UCSD-AML1 (cell line): ENCODE data around the gene KCNJ18.
"Not testable (repeated sequence)": the region's sequence is repeated elsewhere in the genome, so short reads cannot be mapped to it uniquely, and the experiment has no call there.

ENCODE experiments used
- DNase-seq: peaks from one replicate; lab custom pipeline; 2025; ENCODE audit not compliant: unreplicated experiment; lab: John Stamatoyannopoulos, UW

Gene KCNJ18

DNA sequence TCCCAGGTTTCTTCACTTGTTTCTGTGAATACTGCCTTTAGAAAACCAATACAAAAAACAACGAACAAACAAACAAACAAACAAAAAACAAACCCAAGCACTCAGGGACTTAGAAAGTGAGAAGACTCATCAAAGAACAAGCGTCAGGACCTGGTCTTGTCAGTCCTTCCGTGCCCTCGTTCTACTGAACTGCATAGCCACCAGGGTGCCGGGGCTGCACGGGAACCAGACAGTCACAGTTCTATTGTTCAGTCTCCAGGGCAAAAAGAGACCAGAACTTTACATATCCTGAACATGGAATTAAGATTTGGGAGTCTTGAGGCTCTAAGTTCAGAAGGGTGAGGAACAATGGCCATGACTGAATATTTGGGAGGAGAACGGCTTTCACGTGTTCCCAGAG is 28.2 kb downstream of the KCNJ18 start:
- DNase-seq: not testable (repeated sequence)

DNA sequence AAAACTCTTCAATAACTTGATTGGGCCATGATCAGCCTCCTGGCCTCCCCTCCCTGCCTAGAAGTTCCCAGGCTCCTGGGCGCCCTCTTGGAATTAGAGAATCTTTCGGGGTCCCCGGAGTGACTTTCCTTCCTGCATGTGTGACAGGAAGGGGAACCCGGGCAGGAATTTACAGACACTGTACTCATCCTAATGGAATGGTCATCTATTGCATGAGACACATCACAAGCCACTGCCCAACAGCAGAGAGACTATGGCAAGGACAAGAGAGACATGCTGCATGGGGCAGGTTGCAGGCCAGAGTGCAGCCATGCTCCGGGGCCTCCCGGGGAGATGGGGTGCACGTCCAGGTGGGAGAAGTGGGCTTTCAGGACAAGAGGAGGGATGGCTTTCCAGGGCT is 29.9 kb downstream of the KCNJ18 start:
- DNase-seq: not testable (repeated sequence)

DNA sequence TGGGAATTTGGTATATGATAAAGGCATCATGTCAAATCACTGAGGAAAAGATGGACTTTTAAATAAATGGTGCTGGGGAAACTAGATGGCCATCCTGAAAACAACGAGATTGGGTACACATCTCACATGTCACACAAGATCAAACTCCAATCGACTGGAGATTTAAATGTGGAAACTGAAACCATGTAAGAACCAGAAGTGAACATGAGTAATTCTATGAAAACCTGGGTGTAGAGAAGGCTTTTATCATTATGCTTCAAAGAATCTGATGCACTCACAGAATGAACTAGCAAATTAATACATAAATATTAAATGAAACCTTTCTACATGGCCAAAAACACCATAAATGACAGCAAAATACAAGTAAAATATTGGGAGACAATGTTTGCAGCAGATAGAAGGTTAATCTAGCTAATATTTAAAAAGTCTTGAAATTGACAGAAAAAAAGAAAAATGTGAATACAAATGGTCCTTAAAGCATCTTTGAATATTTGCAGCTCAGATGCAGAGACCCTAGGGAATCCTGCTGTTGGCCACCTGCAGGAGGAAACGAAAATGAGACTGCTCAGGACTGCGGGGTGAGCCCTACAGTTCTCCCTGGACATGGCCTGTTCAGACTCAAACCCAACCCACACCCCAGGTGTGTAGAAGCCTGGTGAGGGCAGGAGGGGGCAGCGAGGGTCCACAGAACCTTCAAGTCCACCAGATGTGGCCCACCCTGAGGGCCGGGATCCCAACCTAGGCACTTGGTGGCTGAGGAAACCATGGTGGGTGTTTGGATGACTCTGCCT is 32.1 kb downstream of the KCNJ18 start:
- not testable (repeated sequence) for DNase-seq

DNA sequence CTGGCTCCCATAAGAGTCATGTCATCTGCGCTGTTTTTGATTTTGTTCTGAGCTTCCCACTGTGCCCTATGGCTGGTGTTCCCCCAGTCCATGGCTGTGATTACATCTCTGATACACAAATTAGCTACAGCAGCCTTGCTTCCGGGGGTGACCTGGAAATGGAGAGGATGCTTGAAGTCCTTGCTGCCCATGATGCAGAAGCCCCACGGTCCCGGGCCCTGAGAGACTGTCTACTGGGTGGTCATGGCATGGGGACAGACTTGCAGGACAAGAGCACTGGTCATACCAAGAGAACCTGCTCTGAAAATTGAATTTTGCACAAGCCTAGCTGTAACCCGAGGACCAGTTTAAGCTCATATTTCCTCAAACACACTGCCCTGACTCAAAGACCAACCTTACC is 38.8 kb downstream of the KCNJ18 start:
- not testable (repeated sequence) for DNase-seq

DNA sequence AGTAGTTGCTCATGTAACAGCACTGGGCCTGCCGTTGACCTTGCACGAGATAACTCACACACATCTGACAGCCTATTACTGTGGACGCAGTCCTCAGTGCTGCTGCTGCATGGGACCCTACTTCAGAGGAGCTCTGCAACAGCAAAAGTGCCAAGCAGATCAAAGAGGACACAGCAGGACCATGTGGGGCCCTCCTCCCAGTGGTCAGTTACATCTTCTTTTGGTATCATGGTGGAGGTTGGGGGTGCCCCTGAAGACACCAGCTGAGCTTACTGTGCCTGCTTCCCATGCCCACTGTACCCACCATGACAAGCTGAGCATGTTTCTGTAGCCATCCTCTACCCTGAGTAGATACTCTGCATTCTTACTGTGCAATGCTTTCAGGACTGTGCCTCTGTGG is 41.6 kb downstream of the KCNJ18 start:
- not testable (repeated sequence) for DNase-seq

DNA sequence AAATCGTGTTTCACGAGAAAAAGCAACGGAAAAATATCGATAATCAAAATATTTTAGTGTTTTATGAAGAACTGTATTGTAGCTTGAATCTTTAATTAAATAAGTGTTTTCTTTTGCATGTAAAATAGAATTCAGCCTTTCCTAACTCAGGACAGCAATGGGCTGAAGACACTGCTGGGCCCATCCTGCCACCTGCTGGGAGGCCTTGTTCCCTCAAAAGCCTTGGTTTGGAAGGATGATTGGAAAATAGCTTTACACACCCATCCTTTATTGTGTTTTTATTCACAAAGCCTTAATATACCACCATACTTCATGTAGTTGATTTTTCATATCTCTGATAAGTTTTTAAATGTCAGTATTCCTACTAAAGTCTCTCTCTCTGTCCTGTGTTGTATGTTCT is 43.5 kb downstream of the KCNJ18 start:
- not testable (repeated sequence) for DNase-seq

DNA sequence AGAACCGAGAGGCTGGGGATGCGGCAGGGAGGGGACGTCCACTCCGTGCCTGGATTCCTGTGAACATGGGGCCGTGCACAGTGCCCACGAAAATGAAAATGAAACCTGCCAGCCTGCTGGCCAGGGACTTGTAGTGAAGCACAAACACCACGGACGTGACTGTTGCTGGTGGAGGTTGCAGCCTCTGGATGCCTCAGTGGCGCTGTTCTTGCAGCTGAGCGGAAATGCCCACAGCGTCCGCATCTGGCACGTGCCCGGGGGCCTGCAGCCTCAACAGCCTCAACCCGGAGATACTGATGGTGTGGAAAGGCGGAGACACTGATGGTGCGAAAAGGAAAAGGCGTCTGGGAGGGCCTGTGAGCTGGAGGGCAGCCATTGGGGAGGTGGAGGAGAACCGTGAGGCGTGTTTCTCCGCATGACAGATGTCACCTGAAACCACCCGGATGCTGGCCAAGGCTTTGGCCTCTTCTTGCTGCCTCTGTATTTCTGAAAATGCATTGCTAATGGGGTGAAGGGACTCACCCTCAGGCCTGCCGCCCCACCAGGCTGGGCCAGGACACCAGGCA is 44.8 kb downstream of the KCNJ18 start:
- DNase-seq: not testable (repeated sequence)

DNA sequence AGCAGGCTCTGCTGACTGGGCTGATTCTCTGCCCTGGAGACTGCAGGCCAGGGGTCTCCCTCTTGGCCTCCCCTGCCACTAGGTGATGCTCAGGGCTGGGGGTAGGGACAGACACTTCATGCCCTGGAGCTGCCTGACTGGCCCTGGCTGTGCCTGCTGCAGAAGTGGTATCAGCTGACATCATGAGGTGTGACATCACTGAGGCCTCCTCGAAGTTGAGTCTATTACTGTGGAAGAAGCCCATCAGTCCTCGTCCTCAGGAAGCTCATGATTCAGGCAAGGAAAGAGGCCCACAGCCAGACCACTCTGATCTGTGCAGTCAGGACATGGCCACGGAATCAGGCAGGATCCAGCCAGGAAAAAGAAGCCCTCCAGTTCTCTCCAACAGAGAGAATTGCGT is 45.9 kb downstream of the KCNJ18 start:
- not testable (repeated sequence) for DNase-seq

DNA sequence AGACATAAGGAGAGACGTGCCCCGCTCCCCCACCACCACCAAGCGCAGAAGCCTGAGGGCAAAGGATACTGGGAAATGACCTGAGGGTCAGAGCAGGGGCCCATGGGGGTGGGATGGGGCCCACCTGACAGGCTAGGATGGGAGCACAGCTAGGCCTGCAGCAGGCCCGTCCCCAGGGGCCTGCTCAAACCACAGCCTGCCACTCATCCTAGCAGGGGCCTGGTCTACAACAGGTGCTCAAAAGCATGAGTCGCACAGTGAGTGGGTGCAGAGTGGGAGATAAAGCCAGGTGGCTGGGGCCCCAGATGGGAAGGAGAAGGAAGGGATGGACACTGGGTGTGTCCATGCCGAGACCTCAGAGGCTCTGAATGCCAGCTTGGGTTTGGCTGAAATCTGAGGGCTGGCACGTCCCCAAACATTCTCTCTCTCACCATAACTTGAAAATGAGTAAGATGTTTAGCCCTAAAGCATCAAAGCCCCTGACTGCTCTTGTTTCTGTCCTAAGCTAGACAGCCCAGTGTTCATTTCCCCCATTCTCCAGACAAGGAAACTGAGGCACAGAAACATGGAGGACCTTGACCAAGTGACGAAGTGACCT is 46.7 kb downstream of the KCNJ18 start:
- DNase-seq: not testable (repeated sequence)

DNA sequence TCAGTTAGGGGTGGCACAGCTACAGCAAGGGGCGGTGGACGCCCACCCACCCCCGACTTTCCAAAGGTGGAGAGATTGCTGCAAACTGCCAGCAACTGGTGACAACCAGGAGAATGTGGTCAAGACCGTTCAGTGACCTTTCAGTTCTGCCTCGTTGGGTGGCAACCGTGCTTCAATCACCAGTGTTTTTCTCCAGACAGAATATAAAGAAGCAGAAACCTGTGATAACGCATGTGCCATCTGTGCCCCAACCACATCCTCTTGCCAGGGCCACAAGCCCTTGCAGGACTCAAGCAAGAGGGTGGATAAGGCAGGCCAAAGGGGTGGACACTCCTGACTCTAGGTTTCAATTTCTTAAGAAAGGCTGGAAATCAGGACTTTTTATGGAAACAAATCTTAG is 47.2 kb downstream of the KCNJ18 start:
- not testable (repeated sequence) for DNase-seq

DNA sequence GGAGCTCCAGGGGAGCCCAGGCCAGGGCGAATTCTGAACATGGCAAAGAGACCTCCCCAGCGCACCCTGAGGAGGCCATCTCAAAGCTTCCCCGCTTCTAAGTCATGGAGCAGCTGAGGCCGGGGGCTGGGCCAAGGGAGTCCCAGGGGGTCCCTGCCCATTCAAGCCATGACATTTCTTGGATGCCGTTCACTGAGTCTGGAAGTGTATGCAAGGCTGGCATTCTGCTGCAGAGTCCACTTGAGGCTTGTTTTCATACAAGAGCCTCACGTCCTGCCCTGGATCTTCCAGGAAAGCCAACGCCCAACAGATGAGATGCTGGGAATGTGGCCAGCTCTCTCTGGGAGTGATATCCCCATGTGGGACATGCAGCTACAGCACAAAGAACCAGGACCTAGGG is 48.5 kb downstream of the KCNJ18 start:
- DNase-seq: not testable (repeated sequence)

DNA sequence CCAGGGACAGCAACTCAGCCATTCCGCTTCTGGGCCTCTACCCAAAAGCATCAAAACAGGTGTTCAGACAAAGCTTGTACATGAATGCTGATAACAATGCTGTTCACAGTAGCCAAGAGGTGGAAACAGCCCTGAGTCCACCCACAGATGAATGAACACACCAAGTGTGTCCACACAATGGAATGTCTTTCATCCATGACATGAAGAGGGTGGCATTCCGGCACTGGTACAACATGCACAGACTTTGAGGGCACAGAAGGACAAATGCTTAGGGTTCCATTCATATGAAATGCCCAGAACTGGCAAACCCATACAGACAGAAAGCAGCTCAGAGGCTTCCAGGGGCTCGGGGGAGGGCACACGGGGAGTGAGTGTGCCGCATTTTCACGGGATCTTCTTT is 49.2 kb downstream of the KCNJ18 start:
- DNase-seq: not testable (repeated sequence)

DNA sequence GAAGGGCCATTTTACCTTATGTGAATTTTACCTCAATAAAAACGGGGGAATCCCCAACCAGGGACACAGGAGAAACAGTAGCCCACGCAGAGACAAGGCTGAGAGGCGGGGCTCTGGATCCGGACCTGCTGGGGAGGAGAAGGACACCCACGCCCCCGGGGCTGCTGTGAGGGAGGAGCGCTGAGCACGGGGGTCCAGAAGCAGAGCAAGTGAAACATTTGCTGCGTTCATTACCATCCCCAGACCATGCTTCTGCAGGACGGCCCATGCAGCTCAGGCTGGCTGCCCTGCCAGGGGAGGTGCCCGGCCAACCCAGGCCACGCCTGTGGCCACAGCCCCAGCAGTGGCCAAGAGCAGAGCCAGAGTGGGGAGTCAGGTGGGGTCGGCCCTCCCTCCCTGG is 50.0 kb downstream of the KCNJ18 start:
- no peak for DNase-seq

DNA sequence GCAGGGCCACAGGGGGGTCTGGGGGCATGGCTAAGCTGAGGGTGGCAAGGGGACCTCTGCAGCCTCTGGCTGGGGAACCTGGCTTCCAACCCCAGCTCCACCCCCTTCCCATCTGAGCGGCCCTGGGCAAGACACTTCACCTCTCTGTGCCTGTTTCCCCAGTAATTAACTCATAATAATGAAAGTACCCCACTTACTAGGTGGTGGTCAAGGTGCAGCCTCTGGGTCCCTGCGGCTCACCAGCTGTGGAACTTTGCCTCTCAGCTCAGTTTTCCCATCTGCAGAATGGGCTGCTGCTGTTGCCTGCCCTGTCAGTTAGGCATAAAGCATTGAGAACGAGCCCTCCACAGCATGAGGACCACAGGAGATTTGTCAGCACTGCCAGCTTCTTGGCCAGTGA is 51.8 kb downstream of the KCNJ18 start:
- not testable (repeated sequence) for DNase-seq

DNA sequence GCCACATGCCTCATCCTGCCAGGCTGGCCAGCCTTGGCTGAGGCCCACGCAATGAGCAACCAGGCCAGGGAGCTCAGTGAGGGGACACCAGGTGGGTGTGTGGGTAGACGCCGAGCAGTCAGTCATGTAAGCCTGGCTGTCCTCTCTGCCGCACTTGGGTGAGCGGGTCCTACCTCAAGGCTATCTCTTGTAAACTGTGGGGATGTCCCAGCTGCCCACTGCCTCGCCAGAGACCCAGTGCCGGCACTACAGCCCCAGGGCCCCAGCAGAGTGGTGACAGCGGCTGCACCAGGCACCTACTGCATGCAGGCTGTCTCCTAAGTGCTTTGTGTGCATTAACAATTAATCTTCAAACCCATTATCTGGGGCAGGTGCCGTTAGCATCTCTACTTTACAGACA is 52.3 kb downstream of the KCNJ18 start:
- not testable (repeated sequence) for DNase-seq

DNA sequence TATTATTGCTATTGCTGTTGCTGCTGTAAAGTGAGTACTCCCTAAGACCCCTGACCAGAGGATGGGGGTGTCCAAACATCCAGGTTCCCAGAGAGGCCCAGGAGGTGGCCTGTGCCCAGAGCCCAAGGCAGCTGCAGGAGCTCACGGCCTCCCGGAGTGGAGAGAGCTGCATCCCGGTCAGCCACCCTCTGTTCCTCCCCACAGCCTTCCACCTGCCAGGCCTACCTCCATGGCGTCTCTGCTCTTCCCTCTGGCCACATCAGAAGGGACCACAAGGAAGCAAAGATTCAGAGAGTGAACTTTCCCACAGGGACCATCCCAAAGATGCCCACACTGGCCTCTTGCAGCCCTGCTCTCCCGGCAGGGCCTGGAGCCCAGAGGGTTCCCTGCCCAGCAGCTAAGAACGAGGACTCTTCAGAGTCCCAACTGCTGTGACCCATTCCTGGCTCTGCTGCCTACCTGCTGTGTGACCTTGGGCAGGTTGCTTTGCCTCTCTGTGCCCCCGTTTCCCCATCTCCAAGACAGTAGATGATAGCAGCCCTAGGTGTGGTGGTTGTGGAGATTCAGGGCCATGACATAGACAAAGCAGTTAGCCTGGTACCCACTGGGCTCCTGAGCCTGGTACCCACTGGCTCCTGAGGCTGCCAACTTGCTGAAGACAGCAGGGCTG is 53.2 kb downstream of the KCNJ18 start:
- DNase-seq: not testable (repeated sequence)

DNA sequence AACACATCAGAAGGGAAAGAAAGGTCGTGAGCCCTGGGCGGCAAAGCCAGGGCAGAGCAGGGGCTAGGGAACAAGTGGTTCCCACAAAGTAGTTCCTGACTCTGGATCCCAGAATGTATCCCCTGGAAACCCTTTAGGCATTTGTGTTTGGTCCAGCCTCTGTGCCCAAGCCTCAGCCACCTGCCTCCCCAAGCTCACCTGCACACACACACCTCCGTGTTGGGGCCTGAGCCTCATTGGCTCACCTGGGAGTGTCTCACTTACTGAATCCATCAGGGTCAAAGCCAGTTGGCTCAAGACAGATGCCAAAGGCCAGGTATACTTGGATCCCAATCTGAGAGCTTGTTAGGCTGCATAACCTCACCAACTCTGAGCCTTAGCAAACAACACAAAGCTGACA is 54.1 kb downstream of the KCNJ18 start:
- not testable (repeated sequence) for DNase-seq

DNA sequence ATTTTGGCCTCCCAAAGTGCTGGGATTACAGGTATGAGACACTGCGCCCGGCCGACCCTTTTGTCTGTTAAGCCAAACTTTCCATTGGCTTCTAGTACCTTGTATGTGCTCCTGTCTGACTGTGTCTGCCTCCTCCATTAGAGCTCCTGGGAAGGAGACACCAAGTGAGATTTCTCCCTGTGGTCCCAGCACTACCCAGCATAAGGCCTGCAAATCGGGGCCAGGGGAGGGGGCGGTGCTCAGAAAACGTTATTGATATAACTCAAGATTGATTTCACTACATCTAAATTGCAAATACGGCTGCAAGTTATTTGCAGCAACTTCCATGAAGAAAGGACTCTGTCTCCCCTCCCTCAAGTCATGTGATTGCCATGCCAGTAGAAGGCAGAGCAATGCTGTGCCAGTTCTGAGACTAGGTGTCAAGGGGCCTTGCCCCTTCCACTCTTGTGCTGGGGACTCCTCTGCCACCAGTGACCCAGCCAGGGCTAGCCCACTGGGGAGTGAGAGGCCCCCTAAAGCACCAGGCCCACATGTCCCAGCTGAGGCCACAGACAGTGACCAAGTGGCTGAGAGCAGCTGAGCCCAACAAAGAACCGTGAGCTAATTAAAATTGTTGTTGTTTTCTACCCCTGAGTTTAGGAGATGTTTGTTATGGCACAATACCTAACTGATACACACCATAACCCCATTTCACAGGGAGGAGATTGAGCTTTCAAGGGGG is 55.0 kb downstream of the KCNJ18 start:
- not testable (repeated sequence) for DNase-seq

DNA sequence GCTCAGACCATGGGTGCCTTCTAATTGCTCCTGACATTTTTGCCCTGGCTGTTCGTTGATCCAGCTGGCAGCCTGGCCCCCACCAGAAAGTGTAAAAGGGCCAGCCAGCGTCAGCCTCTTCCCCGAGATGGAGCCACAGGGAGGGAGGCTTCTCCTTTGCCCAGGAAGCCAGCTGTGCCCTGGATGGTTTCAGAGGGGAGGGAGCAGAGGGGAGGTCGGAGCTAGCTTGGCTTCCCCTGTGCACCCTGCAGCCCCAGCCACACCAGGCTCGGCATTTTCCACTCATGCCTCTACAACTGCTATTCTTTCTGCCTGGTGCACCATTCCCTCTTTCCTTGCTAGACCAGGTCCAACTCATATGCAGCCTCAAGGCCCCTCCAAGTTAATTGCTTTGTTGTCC is 56.4 kb downstream of the KCNJ18 start:
- not testable (repeated sequence) for DNase-seq

DNA sequence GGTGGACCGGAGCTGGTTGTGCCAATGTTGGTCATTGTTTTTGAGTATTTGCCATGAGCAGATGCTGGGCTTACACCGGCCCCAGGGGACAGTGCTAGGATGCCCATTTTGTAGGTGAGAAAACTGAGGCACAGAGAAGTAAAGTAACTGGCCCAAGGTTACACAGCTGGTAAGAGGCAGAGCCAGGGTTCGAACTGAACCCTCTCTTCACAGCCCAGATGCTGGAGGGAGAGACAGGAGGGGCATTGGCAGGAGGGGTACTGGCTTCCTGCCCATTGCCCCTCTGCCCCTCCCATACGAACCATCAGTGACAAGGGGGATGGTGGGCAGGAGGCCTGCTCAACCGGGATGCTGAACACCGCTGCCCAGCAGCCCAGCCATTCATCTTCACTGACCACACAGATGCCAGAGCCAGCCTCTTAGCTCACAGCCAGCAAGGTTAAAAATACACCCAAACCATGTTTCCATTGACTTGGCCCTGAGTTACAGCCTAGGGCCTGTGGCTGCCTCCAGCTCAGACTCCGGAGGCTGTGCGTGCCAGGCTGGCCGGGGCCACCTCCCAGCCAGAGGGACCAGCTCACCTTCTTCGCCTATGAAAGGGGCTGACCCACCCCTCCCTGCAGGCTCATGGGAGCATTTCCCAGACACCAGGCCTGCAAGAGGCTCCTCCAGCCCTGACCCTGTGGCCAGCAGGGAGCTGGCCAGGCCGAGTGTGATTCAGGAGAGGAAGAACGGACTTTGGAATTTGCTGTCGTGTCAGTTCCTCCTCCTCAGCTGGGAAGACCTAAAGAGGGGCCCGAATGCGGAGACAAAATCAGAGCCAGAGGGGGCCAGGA is 57.6 kb downstream of the KCNJ18 start:
- not testable (repeated sequence) for DNase-seq
